ENCODE data around the gene LRRC32. TPM values are rescaled to one million over a fixed set of nuclear protein-coding genes. Genes with fewer than 3 reads are reported as not detected.

LRRC32 gene
- total RNA-seq, 1 experiment from 2014 or later = 0.46 TPM

DNA sequence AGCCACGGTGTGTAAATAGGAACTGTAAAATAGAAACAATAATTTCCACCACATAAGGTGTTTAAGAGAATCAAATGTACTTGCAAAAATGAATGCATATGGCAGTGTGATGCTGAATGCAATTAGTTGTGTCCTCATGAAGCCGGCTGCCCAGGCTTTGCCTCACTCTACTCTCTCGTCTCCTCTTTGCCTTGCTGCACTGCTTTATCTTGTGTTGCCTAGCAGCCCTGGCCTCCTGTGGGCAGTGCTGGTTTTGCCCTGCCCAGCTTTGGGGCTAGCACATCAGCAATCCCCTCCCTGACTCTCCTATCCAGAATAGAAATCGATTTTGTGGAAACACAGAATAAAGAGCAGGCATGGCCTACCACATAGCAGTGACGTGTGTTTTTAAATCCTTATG lies 30.0 kb downstream of the LRRC32 start:
- Histone ChIP-seq H3K9ac (ENCODE audit: extremely low read depth, insufficient read length, low read length) (no peak overlapping the region), H3K27ac (ENCODE audit: insufficient read length, low read depth, low read length) (no peak overlapping the region), H3K79me2 (ENCODE audit: insufficient read depth, low read length) (no peaks in the 10 kb centered on the region), H3K79me1 (ENCODE audit: insufficient read depth, low read depth, low read length, poor library complexity, severe bottlenecking) (no peaks in the 10 kb centered on the region), H2BK5ac (ENCODE audit: insufficient read length, low read length) (no peak overlapping the region), H4K20me1 (ENCODE audit: control insufficient read depth, insufficient read depth, insufficient read length) (no peaks in the 10 kb centered on the region), H3K4ac (ENCODE audit: low read depth, low read length) (no peak overlapping the region), H3K23ac (ENCODE audit: insufficient read length, low read depth, low read length) (no peak overlapping the region), H2AFZ (ENCODE audit: low read length) (no peak overlapping the region), H3K27me3 (ENCODE audit: insufficient read depth, low read length) (no peaks in the 10 kb centered on the region), H2BK15ac (ENCODE audit: low read depth, low read length) (no peak overlapping the region), H2BK120ac (ENCODE audit: low read depth, low read length, poor library complexity, severe bottlenecking) (no peak overlapping the region), H3K9me3 (ENCODE audit: control insufficient read depth, low read depth, low read length) (no peaks in the 10 kb centered on the region), H3T11ph (ENCODE audit: low read length) (no peak overlapping the region), H2AK5ac (ENCODE audit: insufficient read length, low read length) (no peak overlapping the region), H2BK20ac (ENCODE audit: low read depth, low read length, poor library complexity, severe bottlenecking) (no peak overlapping the region), H2BK12ac (ENCODE audit: insufficient read length, low read depth, low read length) (no peak overlapping the region), H3K18ac (ENCODE audit: insufficient read length, low read depth, low read length) (no peak overlapping the region), H3K14ac (ENCODE audit: insufficient read depth, low read length) (no peak overlapping the region), H3K23me2 (ENCODE audit: insufficient read length, low read depth, low read length, poor library complexity, severe bottlenecking) (no peaks in the 10 kb centered on the region), H3K4me2 (ENCODE audit: insufficient read depth, insufficient read length, low read length) (no peak overlapping the region), H4K5ac (ENCODE audit: insufficient read length, low read depth, low read length) (no peak overlapping the region), H3K4me1 (ENCODE audit: insufficient read depth, low read length) (peaks cover 3% of the 10 kb centered on the region; the same call in 1 of the 2 replicates), H4K91ac (ENCODE audit: insufficient read length, low read depth, low read length) (no peak overlapping the region), H3K56ac (ENCODE audit: insufficient read length, low read depth, low read length) (no peak overlapping the region), H4K8ac (replicated peaks; ENCODE audit: insufficient read length, low read depth, low read length) (no peak overlapping the region)
- peaks cover 7% of the 10 kb centered on the region for H3K27me3 Mint-ChIP-seq (ENCODE audit: low read depth)
- peaks cover 11 to 16% of the 10 kb centered on the region in 2 experiments for H3K4me1 Mint-ChIP-seq
- WGBS (ENCODE audit: extremely low coverage, insufficient read length, low lambda C conversion rate) = no CpG with 5 or more reads among the region's 5 CpGs
- no peak overlapping the region for H3K4me3 Mint-ChIP-seq
- DNase-seq = peak; percentile 21
- TF ChIP-seq, protein P1, sequence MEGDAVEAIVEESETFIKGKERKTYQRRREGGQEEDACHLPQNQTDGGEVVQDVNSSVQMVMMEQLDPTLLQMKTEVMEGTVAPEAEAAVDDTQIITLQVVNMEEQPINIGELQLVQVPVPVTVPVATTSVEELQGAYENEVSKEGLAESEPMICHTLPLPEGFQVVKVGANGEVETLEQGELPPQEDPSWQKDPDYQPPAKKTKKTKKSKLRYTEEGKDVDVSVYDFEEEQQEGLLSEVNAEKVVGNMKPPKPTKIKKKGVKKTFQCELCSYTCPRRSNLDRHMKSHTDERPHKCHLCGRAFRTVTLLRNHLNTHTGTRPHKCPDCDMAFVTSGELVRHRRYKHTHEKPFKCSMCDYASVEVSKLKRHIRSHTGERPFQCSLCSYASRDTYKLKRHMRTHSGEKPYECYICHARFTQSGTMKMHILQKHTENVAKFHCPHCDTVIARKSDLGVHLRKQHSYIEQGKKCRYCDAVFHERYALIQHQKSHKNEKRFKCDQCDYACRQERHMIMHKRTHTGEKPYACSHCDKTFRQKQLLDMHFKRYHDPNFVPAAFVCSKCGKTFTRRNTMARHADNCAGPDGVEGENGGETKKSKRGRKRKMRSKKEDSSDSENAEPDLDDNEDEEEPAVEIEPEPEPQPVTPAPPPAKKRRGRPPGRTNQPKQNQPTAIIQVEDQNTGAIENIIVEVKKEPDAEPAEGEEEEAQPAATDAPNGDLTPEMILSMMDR (conservative IDR thresholded peaks at IDR 0.05) = no peak
- H3K27ac Mint-ChIP-seq = peak overlapping the region in 1 of 3 experiments; percentile 48; a peak in 1 of 7 replicates
- no peaks in the 10 kb centered on the region for H3K9me3 Mint-ChIP-seq
- no peaks in the 10 kb centered on the region; a peak in 1 of 7 replicates for H3K36me3 Mint-ChIP-seq (ENCODE audit: insufficient read depth in 1 of 3, low read depth in 3 of 3)

Data from H9 (cell line).